Osteocyte (in vitro differentiated cells): Measurements from ENCODE around the gene DYRK2. TPM values are rescaled to one million over a fixed set of nuclear protein-coding genes. Genes with fewer than 3 reads are reported as not detected.

Source experiments
- DNase-seq: peaks from one replicate; pipeline ENCODE4 v3.0.0; 2021; ENCODE audit warnings: mixed read lengths; ENCODE audit not compliant: unreplicated experiment; ENCODE audit errors: extremely low spot score
- H3K27ac Mint-ChIP-seq: one replicate; pipeline ENCODE4 v1.8.0; 2021; ENCODE audit warnings: mild to moderate bottlenecking, mixed read lengths; ENCODE audit not compliant: unreplicated experiment
- H3K27me3 Mint-ChIP-seq: one replicate; pipeline ENCODE4 v1.8.0; 2021; ENCODE audit warnings: mixed read lengths; ENCODE audit not compliant: unreplicated experiment
- H3K36me3 Mint-ChIP-seq: one replicate; pipeline ENCODE4 v1.8.0; 2021; ENCODE audit warnings: mixed read lengths; ENCODE audit not compliant: unreplicated experiment
- H3K4me1 Mint-ChIP-seq: one replicate; pipeline ENCODE4 v1.8.0; 2021; ENCODE audit warnings: mixed read lengths; ENCODE audit not compliant: unreplicated experiment
- H3K4me3 Mint-ChIP-seq: one replicate; pipeline ENCODE4 v1.8.0; 2021; ENCODE audit warnings: mild to moderate bottlenecking, moderate library complexity, mixed read lengths; ENCODE audit not compliant: unreplicated experiment
- H3K9me3 Mint-ChIP-seq: one replicate; pipeline ENCODE4 v1.8.0; 2021; ENCODE audit warnings: mixed read lengths; ENCODE audit not compliant: unreplicated experiment
- CTCF ChIP-seq: fragments of 200-600 bp; sonication (generic); IDR thresholded peaks from 2 replicates; pipeline ENCODE4 v1.5.0; 2021; ENCODE audit warnings: antibody characterized with exemption, mild to moderate bottlenecking, moderate library complexity
- total RNA-seq: library from RNA; stranded (reverse); gene quantifications from 2 replicates; pipeline ENCODE4 v1.2.1, GENCODE V29; 2021

The DYRK2 gene
- total RNA-seq, 1 donor from 2014 or later, result 28.9 TPM

GRCh38 chr12:67624355-67624754 is 24.2 kb upstream of the DYRK2 start:
- no peak for TF ChIP-seq CTCF
- DNase-seq, result no peak
- H3K27ac Mint-ChIP-seq, result no peak overlapping the region
- no peak overlapping the region for H3K4me3 Mint-ChIP-seq
- no peaks in the 10 kb centered on the region for H3K36me3 Mint-ChIP-seq
- no peaks in the 10 kb centered on the region for H3K4me1 Mint-ChIP-seq
- no peaks in the 10 kb centered on the region for H3K9me3 Mint-ChIP-seq
- no peaks in the 10 kb centered on the region for H3K27me3 Mint-ChIP-seq

- no peaks in the 10 kb centered on the region for H3K4me1 Mint-ChIP-seq
- no peaks in the 10 kb centered on the region for H3K9me3 Mint-ChIP-seq
- H3K36me3 Mint-ChIP-seq, result no peaks in the 10 kb centered on the region
- H3K27me3 Mint-ChIP-seq, result no peaks in the 10 kb centered on the region
- no peak overlapping the region for H3K4me3 Mint-ChIP-seq
- TF ChIP-seq CTCF, result no peak
- H3K27ac Mint-ChIP-seq, result no peak overlapping the region
- DNase-seq, result no peak
Measured at GRCh38 chr12:67625004-67625403, 23.5 kb upstream of the DYRK2 start.

- no peak for DNase-seq
- H3K27me3 Mint-ChIP-seq, result no peaks in the 10 kb centered on the region
- no peaks in the 10 kb centered on the region for H3K9me3 Mint-ChIP-seq
- no peak overlapping the region for H3K27ac Mint-ChIP-seq
- peaks cover 10% of the 10 kb centered on the region for H3K4me1 Mint-ChIP-seq
- H3K4me3 Mint-ChIP-seq, result no peak overlapping the region
- H3K36me3 Mint-ChIP-seq, result no peaks in the 10 kb centered on the region
- TF ChIP-seq CTCF, result no peak
Measured at GRCh38 chr12:67626156-67626555, 22.4 kb upstream of the DYRK2 start.

- Mint-ChIP-seq H3K27ac (no peak overlapping the region), H3K4me1 (peaks cover 28% of the 10 kb centered on the region), H3K4me3 (no peak overlapping the region), H3K27me3 (no peaks in the 10 kb centered on the region), H3K9me3 (no peaks in the 10 kb centered on the region), H3K36me3 (no peaks in the 10 kb centered on the region)
- no peak for TF ChIP-seq CTCF
- no peak for DNase-seq
Measured at GRCh38 chr12:67630373-67631088, 18.0 kb upstream of the DYRK2 start.

GRCh38 chr12:67632005-67632404 is 16.5 kb upstream of the DYRK2 start:
- Mint-ChIP-seq H3K4me1 (peaks cover 28% of the 10 kb centered on the region), H3K27ac (peak overlapping the region; percentile 19), H3K4me3 (no peak overlapping the region), H3K27me3 (no peaks in the 10 kb centered on the region), H3K9me3 (no peaks in the 10 kb centered on the region), H3K36me3 (no peaks in the 10 kb centered on the region)
- no peak for DNase-seq
- no peak for TF ChIP-seq CTCF
